ENCODE measurements around the gene USP20. TPM values are rescaled to one million over a fixed set of nuclear protein-coding genes. Genes with fewer than 3 reads are reported as not detected.

Gene USP20
- total and polyA plus RNA-seq, 7 donors: 7.9 to 52.1 (median 19.4) TPM

- intact Hi-C loops (cut with DNase I): loop anchor here (1.0 to 10.0 kb wide), 6 partner anchors 48 to 450 kb away; partner anchors contain the start of gene FNBP1
- Histone ChIP-seq H3K27ac (peak overlapping the region; percentile 79 to 88 (median 86)), H3K4me3 (peak overlapping the region in 3 of 4 donors; percentile 26 to 36 (median 36)), H3K9me3 (no peaks in the 10 kb centered on the region), H3K36me3 (peaks cover 0 to 29% (median 12%) of the 10 kb centered on the region in 4 donors), H3K27me3 (no peaks in the 10 kb centered on the region), H3K4me1 (peaks cover 0 to 77% (median 66%) of the 10 kb centered on the region in 4 donors)
- TF ChIP-seq POLR2AphosphoS5 (IDR thresholded peaks at IDR 0.05) (peak; percentile 48 to 74 (median 56)), EP300 (IDR thresholded peaks at IDR 0.05) (no peak), CTCF (IDR thresholded peaks at IDR 0.05) (no peak), POLR2A (IDR thresholded peaks at IDR 0.05) (peak in 1 of 2 donors; percentile 26)
- WGBS, 2 donors: 3 to 6% methylated on average over 24 of the region's 24 CpGs
- DNase-seq: peak; percentile 94
Observed at GRCh38 chr9:129884220-129885017, 49.2 kb downstream of the USP20 start.

GRCh38 chr9:129885018-129885669 lies 49.9 kb downstream of the USP20 start:
- intact Hi-C loops (cut with DNase I): loop anchor here (1.0 to 10.0 kb wide), 5 partner anchors 47 to 450 kb away; partner anchors contain the start of gene FNBP1
- 17 to 19% methylated on average over 27 of the region's 27 CpGs for WGBS, 2 donors
- no peaks in the 10 kb centered on the region for H3K27me3 ChIP-seq
- H3K36me3 ChIP-seq: peaks cover 4 to 29% (median 18%) of the 10 kb centered on the region in 4 donors
- peak; percentile 81 for DNase-seq
- peaks cover 0 to 72% (median 68%) of the 10 kb centered on the region in 4 donors for H3K4me1 ChIP-seq
- H3K9me3 ChIP-seq: no peaks in the 10 kb centered on the region
- peak overlapping the region in 3 of 4 donors; percentile 26 to 36 (median 36) for H3K4me3 ChIP-seq
- peak overlapping the region; percentile 79 to 88 (median 86) for H3K27ac ChIP-seq
- peak in 2 of 4 experiments; percentile 22 to 25 for TF ChIP-seq CTCF (IDR thresholded peaks at IDR 0.05)
- no peak for TF ChIP-seq EP300 (IDR thresholded peaks at IDR 0.05)
- peak in 1 of 4 donors; percentile 37 for TF ChIP-seq POLR2AphosphoS5 (IDR thresholded peaks at IDR 0.05)

GRCh38 chr9:129885670-129886106 lies 50.4 kb downstream of the USP20 start:
- peak overlapping the region; percentile 8 to 36 (median 31) for H3K4me3 ChIP-seq
- H3K36me3 ChIP-seq: peaks cover 4 to 28% (median 20%) of the 10 kb centered on the region in 4 donors
- peaks cover 0 to 72% (median 68%) of the 10 kb centered on the region in 4 donors for H3K4me1 ChIP-seq
- TF ChIP-seq CTCF (IDR thresholded peaks at IDR 0.05) (peak; percentile 94 to 99 (median 98)), EP300 (IDR thresholded peaks at IDR 0.05) (peak in 1 of 4 donors; percentile 6), POLR2AphosphoS5 (IDR thresholded peaks at IDR 0.05) (peak in 3 of 4 donors; percentile 62 to 80 (median 68)), POLR2A (IDR thresholded peaks at IDR 0.05) (no peak)
- H3K27ac ChIP-seq: peak overlapping the region; percentile 79 to 88 (median 86)
- 0 to 1% methylated on average over 27 of the region's 27 CpGs for WGBS, 2 donors
- H3K27me3 ChIP-seq: no peaks in the 10 kb centered on the region
- no peaks in the 10 kb centered on the region for H3K9me3 ChIP-seq
- intact Hi-C loops (cut with DNase I): loop anchor here (1.0 to 10.0 kb wide), 5 partner anchors 47 to 449 kb away; partner anchors contain the start of gene FNBP1
- DNase-seq: peak; percentile 97

GRCh38 chr9:129886226-129887174 lies 51.2 kb downstream of the USP20 start:
- intact Hi-C loops (cut with DNase I): loop anchor here (5.0 to 10.0 kb wide), 4 partner anchors 46 to 448 kb away; no protein-coding TSS in a partner anchor
- 50 to 60% methylated on average over 20 of the region's 20 CpGs for WGBS, 2 donors
- no peaks in the 10 kb centered on the region for H3K9me3 ChIP-seq
- peak overlapping the region; percentile 79 to 88 (median 86) for H3K27ac ChIP-seq
- H3K27me3 ChIP-seq: no peaks in the 10 kb centered on the region
- H3K4me3 ChIP-seq: peak overlapping the region in 3 of 4 donors; percentile 26 to 36 (median 36)
- no peak for TF ChIP-seq EP300 (IDR thresholded peaks at IDR 0.05)
- peak in 1 of 4 donors; percentile 21 for TF ChIP-seq POLR2AphosphoS5 (IDR thresholded peaks at IDR 0.05)
- peaks cover 0 to 73% (median 68%) of the 10 kb centered on the region in 4 donors for H3K4me1 ChIP-seq
- peaks cover 4 to 27% (median 20%) of the 10 kb centered on the region in 4 donors for H3K36me3 ChIP-seq
- DNase-seq: no peak
